B cell (primary cell): ENCODE data around the gene NPPC. TPM values are rescaled to one million over a fixed set of nuclear protein-coding genes. Genes with fewer than 3 reads are reported as not detected.

Source experiments
- ATAC-seq: fragments of 200-7000 bp; cut with Tn5 transposase; one replicate; pipeline ENCODE4 v1.10.0; 2021; ENCODE audit warnings: low read depth, mild to moderate bottlenecking, moderate number of reproducible peaks, moderate library complexity
- CTCF ChIA-PET: fragments of 350-600 bp; sonication (Branson Sonifier 250); formaldehyde crosslinking; loops from one replicate; lab custom pipeline; 2021; ENCODE audit warnings: antibody characterized with exemption, inconsistent platforms; lab: Charles Lee
- POLR2A ChIA-PET: fragments of 350-600 bp; sonication (Branson Sonifier 250); formaldehyde crosslinking; loops from one replicate; lab custom pipeline; 2021; ENCODE audit warnings: antibody characterized with exemption; lab: Charles Lee
- DNase-seq: peaks from one replicate; pipeline ENCODE4 v3.0.0; 2013
- H2AFZ ChIP-seq: 2 replicates; pipeline ENCODE4 v1.6.1; 2012; ENCODE audit warnings: mild to moderate bottlenecking, low read depth, low read length; ENCODE audit not compliant: insufficient read depth, poor library complexity, severe bottlenecking
- H3K27ac ChIP-seq, 2 donors: 1 replicate in 1 of 2; 2 replicates in 1 of 2; pipeline ENCODE4 v1.5.1; 2012 to 2013; ENCODE audit warnings: low read length in 2 of 2, mild to moderate bottlenecking in 2 of 2, moderate library complexity in 1 of 2
- H3K27me3 ChIP-seq, 4 experiments: fragments of 200-600 bp in 1 of 4; sonication (generic) in 1 of 4; replicated peaks in 1 of 4; 1 replicate in 2 of 4; 2 replicates in 2 of 4; pipeline versions ENCODE4 v1.6.1 to v1.7.0; 2013 to 2016; ENCODE audit warnings: low read length in 3 of 4, mild to moderate bottlenecking in 2 of 4, mixed read lengths in 1 of 4, moderate library complexity in 1 of 4; ENCODE audit not compliant: insufficient read depth in 4 of 4, control insufficient read depth in 3 of 4; ENCODE audit errors: control extremely low read depth in 1 of 4
- H3K36me3 ChIP-seq, 2 experiments: replicated peaks in 1 of 2; 1 replicate in 1 of 2; 2 replicates in 1 of 2; pipeline versions ENCODE4 v1.6.1 to v1.7.1; 2013; ENCODE audit warnings: low read length in 1 of 2; ENCODE audit not compliant: insufficient read depth in 2 of 2, control insufficient read depth in 1 of 2; ENCODE audit errors: control extremely low read depth in 1 of 2, extremely low read depth in 1 of 2
- H3K4me1 ChIP-seq, 2 donors: fragments of 200-600 bp in 1 of 2; sonication (generic) in 1 of 2; 1 replicate in 1 of 2; 2 replicates in 1 of 2; pipeline versions ENCODE4 v1.5.1 to v1.6.1; 2013 to 2017; ENCODE audit warnings: low read length in 2 of 2; ENCODE audit not compliant: control insufficient read depth in 2 of 2, insufficient read depth in 2 of 2
- H3K4me2 ChIP-seq: replicated peaks from 2 replicates; pipeline ENCODE3; 2012; ENCODE audit warnings: mild to moderate bottlenecking, low read depth, low read length; ENCODE audit not compliant: poor library complexity, severe bottlenecking
- H3K4me3 ChIP-seq, 5 experiments: fragments of 200-600 bp in 1 of 5; sonication (generic) in 1 of 5; 1 replicate in 3 of 5; 2 replicates in 2 of 5; pipeline versions ENCODE4 v1.5.1 to v1.7.0; 2011 to 2016; ENCODE audit warnings: low read length in 4 of 5, mild to moderate bottlenecking in 4 of 5, low read depth in 2 of 5, control low read depth in 1 of 5, moderate library complexity in 1 of 5; ENCODE audit not compliant: insufficient read depth in 1 of 5; ENCODE audit errors: control extremely low read depth in 1 of 5, extremely low read depth in 1 of 5
- H3K79me2 ChIP-seq: fragments of 200-600 bp; sonication (generic); one replicate; pipeline ENCODE4 v1.6.0; 2016; ENCODE audit warnings: low read length; ENCODE audit not compliant: control insufficient read depth, insufficient read depth
- H3K9ac ChIP-seq: fragments of 200-600 bp; sonication (generic); 2 replicates; pipeline ENCODE4 v1.6.1; 2017; ENCODE audit warnings: mild to moderate bottlenecking, low read length, moderate library complexity
- H3K9me3 ChIP-seq, 3 donors: one replicate each; pipeline versions ENCODE4 v1.6.1 to v1.7.1; 2013; ENCODE audit warnings: low read length in 2 of 3; ENCODE audit not compliant: control insufficient read depth in 2 of 3, insufficient read depth in 1 of 3; ENCODE audit errors: control extremely low read depth in 1 of 3
- H4K20me1 ChIP-seq: 2 replicates; pipeline ENCODE4 v1.6.0; 2012; ENCODE audit warnings: mild to moderate bottlenecking, low read length; ENCODE audit not compliant: insufficient read depth, control insufficient read depth, poor library complexity, severe bottlenecking
- H3K27ac Mint-ChIP-seq: one replicate; pipeline ENCODE4 v1.8.0; 2021; ENCODE audit warnings: mixed read lengths
- H3K27me3 Mint-ChIP-seq: one replicate; pipeline ENCODE4 v1.8.0; 2021; ENCODE audit warnings: mixed read lengths
- H3K4me1 Mint-ChIP-seq: one replicate; pipeline ENCODE4 v1.8.0; 2021; ENCODE audit warnings: mixed read lengths
- H3K4me3 Mint-ChIP-seq: one replicate; pipeline ENCODE4 v1.8.0; 2021; ENCODE audit warnings: mixed read lengths
- H3K9me3 Mint-ChIP-seq: one replicate; pipeline ENCODE4 v1.8.0; 2022; ENCODE audit warnings: mixed read lengths; ENCODE audit not compliant: insufficient read depth
- CTCF ChIP-seq: fragments of 200-600 bp; IDR thresholded peaks from one replicate; pipeline ENCODE4 v1.8.0; 2022; ENCODE audit warnings: antibody characterized with exemption, mild to moderate bottlenecking
- EZH2 ChIP-seq: IDR thresholded peaks from 2 replicates; pipeline ENCODE4 v1.6.1; 2012; ENCODE audit warnings: borderline replicate concordance, low read depth, mild to moderate bottlenecking, moderate library complexity, low read length; ENCODE audit not compliant: insufficient read depth, poor library complexity, severe bottlenecking
- WGBS: methylation state at CpG from one replicate; pipeline ENCODE4 v1.1.5; 2013; ENCODE audit warnings: missing lambda C conversion rate; ENCODE audit not compliant: insufficient coverage; 5-methylcytosine and 5-hydroxymethylcytosine counted together
- intact Hi-C: fragments of 100-400 bp; cut with micrococcal nuclease; formaldehyde crosslinking; loops from one replicate; pipeline ENCODE4 v1.10.0; 2022
- polyA plus RNA-seq: library from polyadenylated mRNA; depleted of rRNA; stranded (reverse); fragments of >200 nt; gene quantifications from 2 replicates; pipeline ENCODE4 v1.2.3, GENCODE V29; 2012
- total RNA-seq, 2 donors: library from RNA; stranded (reverse); fragments of 120-200 nt in 1 of 2; gene quantifications; 1 replicate in 1 of 2; 2 replicates in 1 of 2; pipeline versions ENCODE4 v1.2.3 to v1.2.4, GENCODE V29; 2013 to 2022

The NPPC gene
- total and polyA plus RNA-seq, 2 donors (not counting 1 experiment from before 2014, with no cell fraction given) = 0.33 to 0.71 TPM

GRCh38 chr2:231894566-231895380 is 31.4 kb downstream of the NPPC start:
- Mint-ChIP-seq H3K4me3 (no peak overlapping the region), H3K27ac (no peak overlapping the region), H3K9me3 (no peaks in the 10 kb centered on the region), H3K27me3 (no peaks in the 10 kb centered on the region), H3K4me1 (no peaks in the 10 kb centered on the region)
- WGBS = 83% methylated on average over 9 of the region's 15 CpGs
- CTCF ChIA-PET = no interaction called here
- Histone ChIP-seq H3K36me3 (no peaks in the 10 kb centered on the region), H3K4me1 (no peaks in the 10 kb centered on the region), H3K9me3 (no peaks in the 10 kb centered on the region), H3K79me2 (no peaks in the 10 kb centered on the region), H3K4me3 (no peak overlapping the region), H3K27ac (no peak overlapping the region), H3K27me3 (peaks cover 0 to 2% (median 0%) of the 10 kb centered on the region in 4 experiments), H2AFZ (no peak overlapping the region), H4K20me1 (no peaks in the 10 kb centered on the region), H3K4me2 (no peak overlapping the region), H3K9ac (no peak overlapping the region)
- POLR2A ChIA-PET = no interaction called here
- TF ChIP-seq CTCF (no peak), EZH2 (no peak)
- DNase-seq (no peak), ATAC-seq (no peak)
- intact Hi-C loops = no loop called here

GRCh38 chr2:231891514-231891905 is 34.7 kb downstream of the NPPC start:
- Mint-ChIP-seq H3K27me3 (peaks cover 18% of the 10 kb centered on the region), H3K27ac (no peak overlapping the region), H3K9me3 (peaks cover under 1% of the 10 kb centered on the region), H3K4me3 (no peak overlapping the region), H3K4me1 (no peaks in the 10 kb centered on the region)
- no peaks in the 10 kb centered on the region for H3K36me3 ChIP-seq
- ATAC-seq = no peak
- peaks cover 0 to 2% (median 0%) of the 10 kb centered on the region in 4 experiments for H3K27me3 ChIP-seq
- H3K4me3 ChIP-seq = no peak overlapping the region
- intact Hi-C loops = no loop called here
- no peak overlapping the region for H2AFZ ChIP-seq
- no peaks in the 10 kb centered on the region for H4K20me1 ChIP-seq
- no peak overlapping the region for H3K9ac ChIP-seq
- H3K4me1 ChIP-seq = no peaks in the 10 kb centered on the region
- no peak for DNase-seq
- ChIA-PET POLR2A (no interaction called here), CTCF (interaction anchor here (1.2 kb wide), 1 partner anchor 9 kb away, joined by 4 read pairs; no protein-coding TSS in a partner anchor)
- H3K79me2 ChIP-seq = no peaks in the 10 kb centered on the region
- no peak for TF ChIP-seq EZH2
- no peak for TF ChIP-seq CTCF
- H3K9me3 ChIP-seq = no peaks in the 10 kb centered on the region
- 83% methylated on average over 9 of the region's 11 CpGs for WGBS
- no peak overlapping the region for H3K4me2 ChIP-seq
- no peak overlapping the region for H3K27ac ChIP-seq
